CD4-positive, alpha-beta T cell (primary cell): Measurements from ENCODE around the gene DSE. TPM values are rescaled to one million over a fixed set of nuclear protein-coding genes. Genes with fewer than 3 reads are reported as not detected.

Experiments
- ATAC-seq: fragments of 200-7000 bp; cut with Tn5 transposase; one replicate; pipeline ENCODE4 v1.10.0; 2022; ENCODE audit warnings: mild to moderate bottlenecking; ENCODE audit not compliant: poor library complexity
- CTCF ChIA-PET: fragments of 350-600 bp; sonication (Branson Sonifier 250); formaldehyde crosslinking; loops from one replicate; lab custom pipeline; 2021; ENCODE audit warnings: antibody characterized with exemption, inconsistent platforms; lab: Charles Lee
- POLR2A ChIA-PET: fragments of 350-600 bp; sonication (Branson Sonifier 250); formaldehyde crosslinking; loops from one replicate; lab custom pipeline; 2021; ENCODE audit warnings: antibody characterized with exemption, inconsistent platforms; lab: Charles Lee
- DNase-seq, 14 experiments: peaks; one replicate each; pipeline ENCODE4 v3.0.0-alpha.2; 2013 to 2020; ENCODE audit warnings: mixed read lengths in 2 of 14
- H3K27ac ChIP-seq, 2 donors: one replicate each; pipeline versions ENCODE4 v1.5.1 to v1.7.0; 2013; ENCODE audit warnings: low read length in 2 of 2, low read depth in 1 of 2, mild to moderate bottlenecking in 1 of 2
- H3K27me3 ChIP-seq, 2 experiments: 1 replicate in 1 of 2; 2 replicates in 1 of 2; pipeline versions ENCODE4 v1.6.1 to v1.7.0; 2013; ENCODE audit warnings: low read length in 2 of 2, control low read depth in 1 of 2, mild to moderate bottlenecking in 1 of 2, moderate library complexity in 1 of 2; ENCODE audit not compliant: insufficient read depth in 2 of 2, control insufficient read depth in 1 of 2
- H3K36me3 ChIP-seq: one replicate; pipeline ENCODE4 v1.6.1; 2013; ENCODE audit warnings: low read length, control low read depth; ENCODE audit not compliant: insufficient read depth
- H3K4me1 ChIP-seq: one replicate; pipeline ENCODE4 v1.6.1; 2013; ENCODE audit warnings: low read length, control low read depth; ENCODE audit not compliant: insufficient read depth
- H3K4me3 ChIP-seq: one replicate; pipeline ENCODE4 v1.5.1; 2013; ENCODE audit warnings: mild to moderate bottlenecking, low read length, moderate library complexity
- H3K9me3 ChIP-seq, 2 experiments: 1 replicate in 1 of 2; 2 replicates in 1 of 2; pipeline versions ENCODE4 v1.6.1 to v1.7.0; 2013; ENCODE audit warnings: low read length in 2 of 2, mild to moderate bottlenecking in 2 of 2, control low read depth in 1 of 2, moderate library complexity in 1 of 2; ENCODE audit not compliant: control insufficient read depth in 1 of 2, insufficient read depth in 1 of 2
- H3K27ac Mint-ChIP-seq: one replicate; pipeline ENCODE4 v1.8.0; 2020; ENCODE audit warnings: mixed read lengths
- H3K27me3 Mint-ChIP-seq: one replicate; pipeline ENCODE4 v1.8.0; 2021; ENCODE audit warnings: mixed read lengths
- H3K36me3 Mint-ChIP-seq: one replicate; pipeline ENCODE4 v1.8.0; 2021; ENCODE audit warnings: low read depth, mixed read lengths
- H3K4me1 Mint-ChIP-seq: one replicate; pipeline ENCODE4 v1.8.0; 2021; ENCODE audit warnings: low read depth, mixed read lengths
- H3K4me3 Mint-ChIP-seq: one replicate; pipeline ENCODE4 v1.8.0; 2020; ENCODE audit warnings: mild to moderate bottlenecking, mixed read lengths
- H3K9me3 Mint-ChIP-seq: one replicate; pipeline ENCODE4 v1.8.0; 2020; ENCODE audit warnings: mixed read lengths
- CTCF ChIP-seq: fragments of 200-600 bp; IDR thresholded peaks from one replicate; pipeline ENCODE4 v1.8.0; 2022; ENCODE audit warnings: antibody characterized with exemption, mild to moderate bottlenecking
- intact Hi-C, 2 experiments: fragments of 100-400 bp; cut with DNase I in 1 of 2; cut with micrococcal nuclease in 1 of 2; formaldehyde crosslinking; loops; one replicate each; pipeline versions ENCODE4 v1.15.1 to v1.9.0; 2023 to 2025; cut with DNase I, micrococcal nuclease
- total RNA-seq, 174 experiments: library from RNA in 2 of 174; stranded (reverse) in 2 of 174; gene quantifications; one replicate each; pipeline ENCODE4 v1.2.3 and lab custom pipeline; 2021 to 2026

DSE gene
- total RNA-seq, 2 experiments from 2014 or later: 7.5 to 8.0 TPM

GRCh38 chr6:116366740-116367275 is 3.9 kb upstream of the DSE start:
- CTCF ChIA-PET: no interaction called here
- no peaks in the 10 kb centered on the region for H3K36me3 Mint-ChIP-seq
- Histone ChIP-seq H3K4me1 (peaks cover 20% of the 10 kb centered on the region), H3K9me3 (no peaks in the 10 kb centered on the region), H3K4me3 (no peak overlapping the region), H3K36me3 (no peaks in the 10 kb centered on the region), H3K27me3 (no peaks in the 10 kb centered on the region), H3K27ac (no peak overlapping the region)
- peaks cover 17% of the 10 kb centered on the region for H3K4me1 Mint-ChIP-seq
- ATAC-seq (no peak), DNase-seq (no peak)
- H3K27ac Mint-ChIP-seq: no peak overlapping the region
- H3K27me3 Mint-ChIP-seq: peaks cover 3% of the 10 kb centered on the region
- no peak overlapping the region for H3K4me3 Mint-ChIP-seq
- no peaks in the 10 kb centered on the region for H3K9me3 Mint-ChIP-seq
- intact Hi-C loops: no loop called here
- TF ChIP-seq CTCF: no peak
- POLR2A ChIA-PET: no interaction called here

GRCh38 chr6:116369540-116369939 is 1.2 kb upstream of the DSE start:
- no peak overlapping the region for H3K4me3 ChIP-seq
- peaks cover 17% of the 10 kb centered on the region for H3K4me1 Mint-ChIP-seq
- ChIA-PET POLR2A (no interaction called here), CTCF (no interaction called here)
- peak overlapping the region; percentile 95 for H3K4me3 Mint-ChIP-seq
- H3K4me1 ChIP-seq: peaks cover 25% of the 10 kb centered on the region
- peaks cover 0 to 7% of the 10 kb centered on the region in 2 experiments for H3K27me3 ChIP-seq
- no peaks in the 10 kb centered on the region for H3K36me3 Mint-ChIP-seq
- peak in 1 of 14 experiments; percentile 27 for DNase-seq
- H3K27me3 Mint-ChIP-seq: peaks cover 15% of the 10 kb centered on the region
- ATAC-seq: no peak
- no peak for TF ChIP-seq CTCF
- no peaks in the 10 kb centered on the region for H3K9me3 ChIP-seq
- H3K9me3 Mint-ChIP-seq: no peaks in the 10 kb centered on the region
- H3K27ac ChIP-seq: no peak overlapping the region
- no peaks in the 10 kb centered on the region for H3K36me3 ChIP-seq
- no peak overlapping the region for H3K27ac Mint-ChIP-seq
- intact Hi-C loops: no loop called here

- intact Hi-C loops: no loop called here
- Mint-ChIP-seq H3K4me1 (peaks cover 17% of the 10 kb centered on the region), H3K27me3 (peaks cover 20% of the 10 kb centered on the region), H3K36me3 (no peaks in the 10 kb centered on the region), H3K9me3 (no peaks in the 10 kb centered on the region), H3K27ac (no peak overlapping the region), H3K4me3 (peak overlapping the region; percentile 95)
- H3K27me3 ChIP-seq: peaks cover 0 to 13% of the 10 kb centered on the region in 2 experiments
- POLR2A ChIA-PET: interaction anchor here (1.2 kb wide), 1 partner anchor 201 kb away, joined by 3 read pairs; the partner anchor contains the start of gene RWDD1
- no peak overlapping the region for H3K27ac ChIP-seq
- peak overlapping the region; percentile 71 for H3K4me3 ChIP-seq
- no peaks in the 10 kb centered on the region for H3K9me3 ChIP-seq
- TF ChIP-seq CTCF: no peak
- H3K36me3 ChIP-seq: no peaks in the 10 kb centered on the region
- peak; percentile 33 for ATAC-seq
- peaks cover 25% of the 10 kb centered on the region for H3K4me1 ChIP-seq
- CTCF ChIA-PET: no interaction called here
- peak in 1 of 14 experiments; percentile 29 for DNase-seq
These were observed 585 bp upstream of the DSE start for GRCh38 chr6:116369964-116370759.
